Measurements from ENCODE around the gene ENOX1. TPM values are rescaled to one million over a fixed set of nuclear protein-coding genes. Genes with fewer than 3 reads are reported as not detected.
"Not testable (repeated sequence)": the region's sequence is repeated elsewhere in the genome, so short reads cannot be mapped to it uniquely, and the experiment has no call there.

ENOX1 gene
- total RNA-seq, 1 donor from 2014 or later, result 45.2 TPM

DNA sequence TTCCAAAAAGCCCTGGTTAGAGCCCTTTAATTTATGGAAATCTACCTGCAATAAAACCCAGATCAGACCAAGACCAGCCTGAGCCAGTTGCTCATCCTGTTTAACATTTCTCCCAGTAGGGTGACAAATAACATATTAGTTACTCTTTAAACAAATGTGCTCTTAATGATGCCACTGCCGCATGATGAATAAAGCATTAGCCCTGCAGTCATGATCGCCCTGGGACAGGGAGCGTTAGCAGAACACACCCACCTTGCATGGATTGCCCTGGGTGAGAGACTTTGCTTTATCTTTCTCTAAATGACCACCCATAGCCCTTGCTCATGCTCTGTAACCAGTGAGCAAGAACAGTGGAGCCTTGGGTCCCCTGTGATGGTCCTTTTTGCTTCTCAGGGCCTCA is 362.4 kb downstream of the ENOX1 start:
- no peak for DNase-seq

- no peak for DNase-seq
Measured at GRCh38 chr13:43422116-43422515, 364.7 kb downstream of the ENOX1 start.

DNA sequence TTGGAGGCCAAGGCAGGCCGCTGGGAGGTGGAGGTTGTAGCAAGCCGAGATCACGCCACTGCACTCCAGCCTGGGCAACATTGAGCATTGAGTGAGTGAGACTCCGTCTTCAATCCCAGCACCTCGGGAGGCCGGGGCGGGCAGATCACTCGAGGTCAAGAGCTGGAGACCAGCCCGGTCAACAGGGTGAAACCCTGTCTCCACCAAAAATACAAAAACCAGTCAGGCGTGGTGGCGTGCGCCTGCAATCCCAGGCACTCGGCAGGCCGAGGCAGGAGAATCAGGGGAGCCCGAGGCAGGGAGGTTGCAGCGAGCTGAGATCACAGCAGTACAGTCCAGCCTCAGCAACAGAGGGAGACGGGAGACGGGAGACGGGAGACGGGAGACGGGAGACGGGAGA is 369.9 kb downstream of the ENOX1 start:
- DNase-seq, result not testable (repeated sequence)

- not testable (repeated sequence) for DNase-seq
Measured at GRCh38 chr13:43416408-43416807, 370.4 kb downstream of the ENOX1 start.

- DNase-seq, result not testable (repeated sequence)
Measured at GRCh38 chr13:43415903-43416391, 370.8 kb downstream of the ENOX1 start.

- no peak for DNase-seq
Measured at GRCh38 chr13:43414111-43414510, 372.7 kb downstream of the ENOX1 start.

GRCh38 chr13:43411741-43412140 is 375.0 kb downstream of the ENOX1 start:
- no peak for DNase-seq

DNA sequence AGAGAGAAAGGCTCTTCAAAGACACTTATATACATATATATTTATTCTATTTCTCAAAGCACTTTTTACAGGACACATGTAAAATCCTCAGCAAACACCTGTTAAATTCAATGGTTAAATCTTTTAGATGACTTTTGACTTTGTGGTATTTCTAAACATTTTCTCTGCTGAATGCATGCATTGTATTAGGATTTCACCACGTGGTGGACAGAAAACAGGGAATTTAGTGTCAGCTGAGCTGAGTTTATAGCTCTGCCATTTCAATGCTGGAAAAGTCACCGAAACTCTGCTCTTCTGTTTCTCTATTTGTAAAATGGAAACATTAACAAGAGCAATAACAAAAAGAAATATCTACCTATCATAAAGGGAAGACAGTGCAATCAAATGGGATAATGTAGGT is 375.6 kb downstream of the ENOX1 start:
- no peak for DNase-seq

- no peak for DNase-seq
Measured at GRCh38 chr13:43408274-43408673, 378.5 kb downstream of the ENOX1 start.

DNA sequence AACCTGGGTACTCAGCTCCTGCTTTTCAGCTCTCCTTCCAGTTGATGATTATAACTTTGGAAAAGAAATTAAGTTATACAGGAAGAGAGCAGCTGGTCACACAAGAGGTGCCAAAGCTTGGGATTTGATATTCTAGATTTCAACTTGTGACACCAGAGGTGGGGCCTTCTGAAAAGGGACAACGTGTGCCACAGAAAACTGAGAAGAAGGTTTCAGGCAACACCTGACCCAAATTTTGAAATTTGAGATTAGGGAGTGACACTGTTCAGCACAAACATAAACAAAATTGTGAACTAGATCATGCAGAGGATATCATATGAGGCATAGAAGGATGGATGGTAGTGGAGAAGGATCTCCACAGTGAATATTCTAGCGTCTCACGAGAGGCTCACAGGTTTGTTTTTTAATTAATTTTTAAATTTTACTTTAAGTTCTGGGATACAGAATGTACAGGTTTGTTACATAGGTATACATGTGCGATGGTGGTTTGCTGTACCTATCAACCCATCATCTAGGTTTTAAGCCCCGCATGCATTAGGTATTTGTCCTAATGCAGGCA is 379.7 kb downstream of the ENOX1 start:
- DNase-seq, result no peak

GRCh38 chr13:43405457-43405856 is 381.3 kb downstream of the ENOX1 start:
- no peak for DNase-seq

DNA sequence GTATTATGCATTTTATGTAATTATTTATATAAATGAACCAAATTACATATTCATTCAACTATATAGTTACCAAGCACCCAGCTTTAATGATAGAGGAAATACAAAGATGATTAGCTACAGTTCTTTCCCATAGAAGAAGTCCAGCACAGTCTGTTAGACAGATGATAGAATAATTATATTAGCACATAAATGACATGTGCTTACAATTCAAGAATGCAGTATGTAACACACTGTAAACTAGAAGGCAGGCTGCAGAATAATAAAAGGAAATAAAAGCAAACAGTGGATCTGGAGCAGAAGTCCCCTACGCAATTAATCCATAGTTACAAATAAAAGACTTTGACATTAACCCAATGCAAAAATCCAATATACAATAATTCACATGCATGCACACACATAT is 384.4 kb downstream of the ENOX1 start:
- no peak for DNase-seq

GRCh38 chr13:43401361-43401760 is 385.4 kb downstream of the ENOX1 start:
- DNase-seq, result no peak

GRCh38 chr13:43397111-43397510 is 389.7 kb downstream of the ENOX1 start:
- no peak for DNase-seq

GRCh38 chr13:43391036-43391435 is 395.7 kb downstream of the ENOX1 start:
- no peak for DNase-seq

DNA sequence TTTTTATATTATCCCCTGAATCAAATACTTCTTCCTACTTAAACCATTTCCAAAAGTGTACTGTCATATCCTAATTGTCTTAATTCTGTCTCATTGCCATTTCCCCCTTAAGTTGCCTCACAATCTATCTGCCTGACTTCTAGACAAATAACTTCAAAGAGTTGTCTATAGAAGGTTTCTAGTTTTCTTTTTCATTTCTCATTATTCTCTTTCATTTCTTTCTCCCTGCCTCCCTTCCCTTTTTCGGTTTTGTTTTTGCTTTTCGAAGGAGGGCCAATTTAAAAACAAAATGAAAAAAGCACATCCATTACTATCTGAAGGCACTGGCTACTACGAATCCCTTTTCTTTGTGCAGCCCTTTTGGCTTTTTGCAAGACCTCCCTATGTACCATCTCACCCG is 396.2 kb downstream of the ENOX1 start:
- no peak for DNase-seq

DNA sequence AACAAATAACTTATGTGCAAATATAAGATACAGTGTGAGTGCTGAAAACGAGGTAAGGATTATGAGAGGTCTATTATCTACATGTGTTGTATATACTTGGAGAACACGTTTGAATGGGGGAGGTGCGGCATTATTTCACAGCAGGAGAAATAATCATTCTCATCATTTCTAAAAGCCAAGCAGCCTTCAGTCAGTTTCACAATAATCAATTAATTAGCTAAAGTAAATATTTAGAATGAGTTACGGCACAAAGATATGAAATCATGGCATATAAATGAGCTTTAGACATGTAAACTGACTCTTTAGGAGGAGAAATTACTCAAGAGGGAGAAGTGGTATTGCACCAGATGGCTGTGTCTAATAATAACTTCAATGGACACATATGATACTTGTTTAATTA is 396.8 kb downstream of the ENOX1 start:
- DNase-seq, result no peak

- DNase-seq, result no peak
Measured at GRCh38 chr13:43389573-43389972, 397.2 kb downstream of the ENOX1 start.

- no peak for DNase-seq
Measured at GRCh38 chr13:43388282-43389034, 398.3 kb downstream of the ENOX1 start.

GRCh38 chr13:43387880-43388279 is 398.9 kb downstream of the ENOX1 start:
- no peak for DNase-seq

DNA sequence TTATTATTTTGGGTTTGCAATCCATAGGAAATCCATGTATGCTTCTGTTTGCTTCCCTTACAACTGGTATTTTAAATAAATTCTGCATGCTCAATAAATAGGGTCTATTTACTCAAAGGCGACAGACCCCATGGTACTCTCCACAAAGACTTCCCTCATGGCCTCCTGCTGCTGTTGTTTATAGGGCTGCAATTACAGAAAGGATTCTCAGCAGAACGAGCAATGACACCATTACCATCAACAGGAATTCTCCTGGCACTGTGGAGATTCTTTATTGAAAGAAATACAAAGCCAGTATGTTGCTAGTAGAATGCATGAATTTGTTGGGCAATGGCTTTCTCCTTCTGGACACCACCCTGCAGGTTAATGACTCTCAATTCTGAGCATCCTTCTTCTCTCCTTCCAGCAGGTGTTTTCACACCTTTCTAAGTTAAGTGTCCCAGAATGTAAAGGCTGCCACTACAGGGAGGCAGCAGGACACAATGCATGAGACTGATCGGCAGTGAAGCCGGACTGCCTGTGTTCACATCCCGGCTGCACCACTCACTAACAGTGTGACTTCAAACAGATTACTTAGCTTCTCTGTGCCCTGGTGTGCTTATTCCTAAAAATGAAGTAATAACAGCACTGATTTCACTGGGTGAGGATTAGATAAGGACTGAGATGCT is 403.1 kb downstream of the ENOX1 start:
- no peak for DNase-seq

DNA sequence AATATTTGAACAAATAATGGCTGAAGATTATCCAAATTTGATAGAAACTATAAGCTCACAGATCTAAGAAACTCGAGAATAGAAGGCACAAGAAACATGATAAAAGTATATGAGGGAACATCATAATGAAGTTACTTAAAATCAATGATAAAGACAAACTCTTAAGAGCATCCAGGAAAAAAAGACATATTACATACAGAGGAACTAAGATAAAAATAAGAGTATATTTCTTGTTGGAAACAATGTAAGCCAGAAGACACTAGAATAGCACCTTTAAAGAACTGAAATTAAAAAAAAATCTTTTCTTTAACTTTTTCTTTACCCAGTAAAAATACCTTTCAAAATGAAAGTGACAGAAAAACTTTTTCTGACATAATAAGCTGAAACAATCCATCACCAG is 407.0 kb downstream of the ENOX1 start:
- DNase-seq, result no peak

DNA sequence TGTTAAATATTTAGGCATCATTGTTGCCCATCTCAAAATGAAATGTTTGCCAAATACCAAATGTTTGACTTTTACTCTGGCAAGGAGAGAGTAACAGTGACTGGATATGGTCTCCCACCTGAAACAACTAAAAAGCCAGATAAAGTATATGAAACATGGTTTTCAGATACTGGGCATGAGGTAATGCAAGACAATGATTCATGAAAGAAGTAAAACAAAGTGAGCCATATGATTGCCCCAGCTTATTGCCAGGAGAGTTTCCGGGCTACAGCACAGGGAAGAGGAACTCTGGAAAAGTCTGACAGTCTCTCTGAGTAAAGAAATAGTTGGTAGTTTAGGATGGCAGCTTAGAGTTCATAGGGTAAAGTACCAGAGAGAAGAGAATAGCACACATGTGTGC is 408.8 kb downstream of the ENOX1 start:
- no peak for DNase-seq

GRCh38 chr13:43377149-43377548 is 409.6 kb downstream of the ENOX1 start:
- DNase-seq, result no peak

All from occipital lobe (tissue), 2 donors.